Loucy (cell line): ENCODE measurements around the gene SMC1B.

Experiments used
- H2AFZ ChIP-seq: fragments of 200-600 bp; sonication (generic); 2 replicates; pipeline ENCODE4 v1.6.0; 2016; ENCODE audit warnings: antibody characterized with exemption, mild to moderate bottlenecking, low read length, moderate library complexity
- H3F3A ChIP-seq: fragments of 200-600 bp; 2 replicates; pipeline ENCODE4 v1.6.0; 2016; ENCODE audit warnings: antibody characterized with exemption, low read depth, mild to moderate bottlenecking
- H3K27me3 ChIP-seq: fragments of 200-600 bp; sonication (generic); 2 replicates; pipeline ENCODE4 v1.6.1; 2014; ENCODE audit warnings: low read length, mild to moderate bottlenecking; ENCODE audit not compliant: insufficient read depth, poor library complexity, severe bottlenecking
- H3K36me3 ChIP-seq: fragments of 200-600 bp; sonication (generic); 2 replicates; pipeline ENCODE4 v1.6.1; 2016; ENCODE audit warnings: low read length; ENCODE audit not compliant: insufficient read depth
- H3K4me1 ChIP-seq: fragments of 200-600 bp; sonication (generic); 2 replicates; pipeline ENCODE4 v1.5.1; 2014; ENCODE audit warnings: low read length, mild to moderate bottlenecking; ENCODE audit not compliant: insufficient read depth, poor library complexity, severe bottlenecking
- H3K4me2 ChIP-seq: fragments of 200-600 bp; sonication (generic); 2 replicates; pipeline ENCODE4 v1.6.0; 2014; ENCODE audit warnings: antibody characterized with exemption, low read length, low read depth, mild to moderate bottlenecking; ENCODE audit not compliant: poor library complexity, severe bottlenecking
- H3K4me3 ChIP-seq: fragments of 200-600 bp; sonication (generic); 2 replicates; pipeline ENCODE4 v1.5.1; 2014; ENCODE audit warnings: low read length, mild to moderate bottlenecking, mixed read lengths; ENCODE audit not compliant: poor library complexity, severe bottlenecking
- H3K79me2 ChIP-seq: fragments of 200-600 bp; sonication (generic); 2 replicates; pipeline ENCODE4 v1.6.1; 2014; ENCODE audit warnings: low read length; ENCODE audit not compliant: insufficient read depth
- H3K9ac ChIP-seq: fragments of 200-600 bp; sonication (generic); 2 replicates; pipeline ENCODE4 v1.6.0; 2014; ENCODE audit warnings: mild to moderate bottlenecking, low read depth, low read length, moderate library complexity; ENCODE audit not compliant: poor library complexity, severe bottlenecking
- H3K9me2 ChIP-seq: fragments of 200-600 bp; sonication (generic); replicated peaks from 2 replicates; pipeline ENCODE4 v1.6.1; 2016; ENCODE audit warnings: low read depth, low read length, mixed read lengths
- H3K9me3 ChIP-seq: fragments of 200-600 bp; sonication (generic); 2 replicates; pipeline ENCODE4 v1.6.1; 2014; ENCODE audit warnings: mild to moderate bottlenecking, antibody characterized with exemption, low read length, low read depth; ENCODE audit not compliant: insufficient read depth
- H4K20me1 ChIP-seq: fragments of 200-600 bp; sonication (generic); 2 replicates; pipeline ENCODE4 v1.6.0; 2014; ENCODE audit warnings: antibody characterized with exemption, low read length, mild to moderate bottlenecking; ENCODE audit not compliant: insufficient read depth, poor library complexity, severe bottlenecking
- EZH2phosphoT487 ChIP-seq: fragments of 200-600 bp; IDR thresholded peaks from 2 replicates; pipeline ENCODE4 v1.6.1; 2018; ENCODE audit warnings: antibody characterized with exemption, mild to moderate bottlenecking, moderate library complexity, borderline replicate concordance
- TF ChIP-seq, protein P1 (sequence below): fragments of 200-600 bp; sonication (generic); conservative IDR thresholded peaks from 2 replicates; pipeline ENCODE4 v1.5.1; 2014; ENCODE audit warnings: mild to moderate bottlenecking, antibody characterized with exemption, low read length

Gene SMC1B

DNA sequence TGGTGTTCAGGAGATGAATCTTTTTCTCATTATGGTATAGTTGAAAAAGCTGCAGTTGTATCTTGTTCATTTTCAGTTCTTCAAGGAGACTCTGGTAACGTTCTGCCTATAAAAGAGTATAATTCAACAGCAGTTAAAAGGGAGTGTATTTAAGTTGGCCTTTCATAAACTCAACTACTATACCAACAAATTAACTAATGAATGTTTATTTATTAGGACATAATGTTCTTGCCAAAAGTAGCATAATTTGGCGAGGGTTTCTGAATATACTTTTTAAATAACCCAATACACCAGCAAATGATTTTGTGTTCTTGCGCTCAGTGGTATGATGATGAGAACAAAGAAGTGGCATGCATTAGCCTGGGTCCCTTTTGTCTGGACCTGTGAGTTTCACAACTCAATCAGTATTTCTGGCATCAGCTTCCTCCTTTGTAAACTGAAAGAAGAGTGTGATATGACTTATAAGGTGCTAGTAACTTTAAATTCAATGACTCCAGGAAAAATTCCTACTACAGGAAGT is 10.9 kb downstream of the SMC1B start:
- Histone ChIP-seq H4K20me1 (no peaks in the 10 kb centered on the region), H3K4me1 (no peaks in the 10 kb centered on the region), H3K4me3 (no peak overlapping the region), H3K27me3 (no peaks in the 10 kb centered on the region), H2AFZ (no peak overlapping the region), H3K9me2 (no peaks in the 10 kb centered on the region), H3F3A (no peaks in the 10 kb centered on the region), H3K36me3 (no peaks in the 10 kb centered on the region), H3K9me3 (no peaks in the 10 kb centered on the region), H3K4me2 (no peak overlapping the region), H3K9ac (no peak overlapping the region), H3K79me2 (no peaks in the 10 kb centered on the region)
- no peak for TF ChIP-seq EZH2phosphoT487
- TF ChIP-seq, protein P1, sequence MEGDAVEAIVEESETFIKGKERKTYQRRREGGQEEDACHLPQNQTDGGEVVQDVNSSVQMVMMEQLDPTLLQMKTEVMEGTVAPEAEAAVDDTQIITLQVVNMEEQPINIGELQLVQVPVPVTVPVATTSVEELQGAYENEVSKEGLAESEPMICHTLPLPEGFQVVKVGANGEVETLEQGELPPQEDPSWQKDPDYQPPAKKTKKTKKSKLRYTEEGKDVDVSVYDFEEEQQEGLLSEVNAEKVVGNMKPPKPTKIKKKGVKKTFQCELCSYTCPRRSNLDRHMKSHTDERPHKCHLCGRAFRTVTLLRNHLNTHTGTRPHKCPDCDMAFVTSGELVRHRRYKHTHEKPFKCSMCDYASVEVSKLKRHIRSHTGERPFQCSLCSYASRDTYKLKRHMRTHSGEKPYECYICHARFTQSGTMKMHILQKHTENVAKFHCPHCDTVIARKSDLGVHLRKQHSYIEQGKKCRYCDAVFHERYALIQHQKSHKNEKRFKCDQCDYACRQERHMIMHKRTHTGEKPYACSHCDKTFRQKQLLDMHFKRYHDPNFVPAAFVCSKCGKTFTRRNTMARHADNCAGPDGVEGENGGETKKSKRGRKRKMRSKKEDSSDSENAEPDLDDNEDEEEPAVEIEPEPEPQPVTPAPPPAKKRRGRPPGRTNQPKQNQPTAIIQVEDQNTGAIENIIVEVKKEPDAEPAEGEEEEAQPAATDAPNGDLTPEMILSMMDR, result no peak

- Histone ChIP-seq H3K27me3 (peaks cover 5% of the 10 kb centered on the region), H3K9me2 (no peaks in the 10 kb centered on the region), H3K36me3 (no peaks in the 10 kb centered on the region), H3K9me3 (no peaks in the 10 kb centered on the region), H3F3A (no peaks in the 10 kb centered on the region), H2AFZ (no peak overlapping the region), H3K9ac (no peak overlapping the region), H3K4me1 (no peaks in the 10 kb centered on the region), H3K4me2 (no peak overlapping the region), H4K20me1 (no peaks in the 10 kb centered on the region), H3K79me2 (no peaks in the 10 kb centered on the region), H3K4me3 (no peak overlapping the region)
- no peak for TF ChIP-seq EZH2phosphoT487
- TF ChIP-seq, protein P1, result no peak
Measured at GRCh38 chr22:45399712-45400445, 13.5 kb downstream of the SMC1B start.

DNA sequence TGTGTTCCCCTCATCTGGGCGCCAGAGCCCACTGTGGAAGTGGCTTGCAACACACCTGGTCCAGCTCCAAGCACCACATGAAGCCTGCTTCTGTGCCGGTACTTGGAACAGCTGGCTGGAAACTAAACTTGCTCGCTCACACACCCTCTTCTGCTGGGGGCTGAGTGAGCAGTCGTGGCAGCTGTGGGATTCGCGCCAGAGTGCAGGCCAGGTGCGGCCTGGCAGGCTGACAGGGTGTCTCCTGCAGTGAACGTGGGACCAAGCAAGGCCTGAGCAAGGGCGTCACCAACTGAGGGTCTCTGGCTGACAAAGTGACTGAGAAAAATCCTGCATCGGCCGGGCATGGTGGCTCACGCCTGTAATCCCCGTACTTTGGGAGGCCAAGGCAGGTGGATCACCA is 15.2 kb downstream of the SMC1B start:
- Histone ChIP-seq H3K9me3 (no peaks in the 10 kb centered on the region), H3K4me2 (no peak overlapping the region), H3K36me3 (no peaks in the 10 kb centered on the region), H4K20me1 (no peaks in the 10 kb centered on the region), H3K4me3 (no peak overlapping the region), H3F3A (no peaks in the 10 kb centered on the region), H2AFZ (no peak overlapping the region), H3K79me2 (no peaks in the 10 kb centered on the region), H3K27me3 (peaks cover 5% of the 10 kb centered on the region), H3K9me2 (no peaks in the 10 kb centered on the region), H3K9ac (no peak overlapping the region), H3K4me1 (no peaks in the 10 kb centered on the region)
- TF ChIP-seq, protein P1, result no peak
- TF ChIP-seq EZH2phosphoT487, result no peak
